ENCODE data around the gene MAGI3.

The MAGI3 gene

GRCh38 chr1:113678159-113678469, 287.8 kb downstream of the MAGI3 start:
- DNase-seq (ENCODE audit: low read depth): no peak
- no peak for TF ChIP-seq CTCF (IDR thresholded peaks at IDR 0.05; ENCODE audit: low read depth, low read length)
- TF ChIP-seq, protein P1, sequence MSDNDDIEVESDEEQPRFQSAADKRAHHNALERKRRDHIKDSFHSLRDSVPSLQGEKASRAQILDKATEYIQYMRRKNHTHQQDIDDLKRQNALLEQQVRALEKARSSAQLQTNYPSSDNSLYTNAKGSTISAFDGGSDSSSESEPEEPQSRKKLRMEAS (IDR thresholded peaks at IDR 0.05; ENCODE audit: low read depth, low read length): no peak
- no peak overlapping the region for H3K4me3 ChIP-seq (ENCODE audit: low read depth, low read length)

DNA sequence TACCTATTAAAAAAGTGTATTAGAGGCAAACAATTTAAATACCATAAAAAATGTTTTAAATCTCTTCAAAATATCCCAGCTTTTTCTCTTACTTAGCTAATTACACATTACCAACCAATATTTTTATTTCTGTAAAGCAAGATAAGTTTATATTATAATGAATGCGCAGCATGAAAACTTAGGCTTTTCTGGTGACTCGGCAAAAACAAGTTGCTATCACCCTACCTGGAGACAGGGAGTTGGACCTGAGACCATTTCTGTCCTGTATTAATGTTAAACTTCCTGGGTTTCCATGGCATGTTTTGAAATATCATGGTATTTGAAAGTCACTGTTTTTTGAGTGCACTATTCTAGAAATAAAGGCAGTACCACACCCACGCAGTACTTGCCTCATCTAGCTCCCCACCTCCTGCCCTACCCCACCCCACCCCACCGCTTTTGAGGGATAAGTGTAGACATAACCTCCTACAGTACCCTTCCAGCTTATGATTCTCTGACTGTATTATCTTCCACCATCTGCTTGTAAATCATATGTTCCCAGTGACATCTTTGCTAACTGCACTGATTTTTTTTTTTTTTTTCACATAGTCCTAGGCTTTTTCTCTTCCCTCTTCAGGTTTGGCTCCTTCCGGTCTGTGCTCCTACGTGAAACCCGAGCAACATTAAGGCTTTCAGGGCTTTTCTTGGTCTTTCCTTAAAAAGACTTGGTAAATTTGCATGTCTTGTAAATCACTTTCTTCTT, 291.5 kb downstream of the MAGI3 start:
- H3K4me3 ChIP-seq (ENCODE audit: low read depth, low read length): no peak overlapping the region
- no peak for TF ChIP-seq POLR2A (IDR thresholded peaks at IDR 0.05; ENCODE audit: extremely low read depth, insufficient read length)
- no peak for TF ChIP-seq CTCF (IDR thresholded peaks at IDR 0.05; ENCODE audit: low read depth, low read length)
- TF ChIP-seq, protein P1 (IDR thresholded peaks at IDR 0.05; ENCODE audit: low read depth, low read length): no peak
- no peak for TF ChIP-seq MYC (IDR thresholded peaks at IDR 0.05; ENCODE audit: low read depth, low read length)
- DNase-seq (ENCODE audit: low read depth): no peak

- DNase-seq (ENCODE audit: low read depth): no peak
- no peak overlapping the region for H3K4me3 ChIP-seq (ENCODE audit: low read depth, low read length)
- TF ChIP-seq MYC (IDR thresholded peaks at IDR 0.05; ENCODE audit: low read depth, low read length) (no peak), POLR2A (IDR thresholded peaks at IDR 0.05; ENCODE audit: extremely low read depth, insufficient read length) (no peak), CTCF (IDR thresholded peaks at IDR 0.05; ENCODE audit: low read depth, low read length) (no peak)
- TF ChIP-seq, protein P1 (IDR thresholded peaks at IDR 0.05; ENCODE audit: low read depth, low read length): no peak
These were observed 293.3 kb downstream of the MAGI3 start for GRCh38 chr1:113683384-113684152.

- TF ChIP-seq POLR2A (IDR thresholded peaks at IDR 0.05; ENCODE audit: extremely low read depth, insufficient read length): no peak
- no peak for DNase-seq (ENCODE audit: low read depth)
- H3K4me3 ChIP-seq (ENCODE audit: low read depth, low read length): no peak overlapping the region
These were observed 293.8 kb downstream of the MAGI3 start for GRCh38 chr1:113684153-113684541.

DNA sequence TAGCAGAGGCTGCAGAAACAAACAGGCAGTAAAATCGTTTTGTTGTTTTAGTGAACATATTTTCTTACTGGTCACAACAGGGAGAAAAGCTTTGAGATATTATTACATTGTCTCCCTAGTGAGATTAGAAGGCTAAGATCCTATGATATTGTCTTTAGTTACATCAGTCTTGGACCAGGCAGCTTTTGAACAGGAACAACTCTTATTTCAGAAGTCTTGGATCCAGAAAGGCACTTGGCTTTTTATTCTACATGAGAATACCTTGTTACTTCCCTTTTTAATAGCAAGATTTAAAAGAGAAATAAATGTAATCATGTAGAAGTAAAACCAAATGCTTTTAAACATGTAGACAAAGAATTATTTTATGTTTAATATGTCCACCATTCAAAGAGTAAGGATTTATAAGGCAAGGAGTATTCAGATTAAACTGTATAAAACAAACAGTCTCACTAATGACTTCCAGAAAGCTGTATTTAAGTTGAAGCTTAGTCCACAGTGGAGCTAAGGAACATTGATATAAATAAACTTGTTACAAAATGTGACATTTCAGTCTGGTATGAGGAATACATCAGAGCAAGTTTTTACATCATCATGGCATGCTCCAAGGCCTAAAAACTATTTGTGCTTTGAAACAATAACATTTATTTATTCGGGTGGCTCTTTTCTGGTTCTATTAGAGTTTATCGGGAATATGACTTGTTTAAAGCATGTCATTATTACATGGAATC, 296.7 kb downstream of the MAGI3 start:
- DNase-seq (ENCODE audit: low read depth): no peak
- TF ChIP-seq CTCF (IDR thresholded peaks at IDR 0.05; ENCODE audit: low read depth, low read length) (no peak), POLR2A (IDR thresholded peaks at IDR 0.05; ENCODE audit: extremely low read depth, insufficient read length) (no peak), MYC (IDR thresholded peaks at IDR 0.05; ENCODE audit: low read depth, low read length) (no peak)
- TF ChIP-seq, protein P1 (IDR thresholded peaks at IDR 0.05; ENCODE audit: low read depth, low read length): no peak
- H3K4me3 ChIP-seq (ENCODE audit: low read depth, low read length): no peak overlapping the region

- DNase-seq (ENCODE audit: low read depth): no peak
- TF ChIP-seq MYC (IDR thresholded peaks at IDR 0.05; ENCODE audit: low read depth, low read length) (no peak), CTCF (IDR thresholded peaks at IDR 0.05; ENCODE audit: low read depth, low read length) (no peak), POLR2A (IDR thresholded peaks at IDR 0.05; ENCODE audit: extremely low read depth, insufficient read length) (no peak)
- TF ChIP-seq, protein P1 (IDR thresholded peaks at IDR 0.05; ENCODE audit: low read depth, low read length): no peak
- no peak overlapping the region for H3K4me3 ChIP-seq (ENCODE audit: low read depth, low read length)
These were observed 300.9 kb downstream of the MAGI3 start for GRCh38 chr1:113691184-113691583.
